Activated T-cell treated with anti-CD3 and anti-CD28 coated beads for 4 hours (primary cell): ENCODE results near the gene PLSCR4.
A peak's percentile ranks its signal among the peaks of the same experiment; 100 is the strongest.
"Not testable (repeated sequence)": the region's sequence is repeated elsewhere in the genome, so short reads cannot be mapped to it uniquely, and the experiment has no call there.

Source experiments
- DNase-seq: peaks from one replicate; pipeline ENCODE4 v3.0.0-alpha.2; 2020

Gene PLSCR4

GRCh38 chr3:146246526-146246925 lies 4.4 kb downstream of the PLSCR4 start:
- DNase-seq: no peak

- no peak for DNase-seq
Measured at GRCh38 chr3:146243559-146243958, 7.3 kb downstream of the PLSCR4 start.

- no peak for DNase-seq
Measured at GRCh38 chr3:146241523-146242240, 9.2 kb downstream of the PLSCR4 start.

GRCh38 chr3:146233487-146233886 lies 17.4 kb downstream of the PLSCR4 start:
- no peak for DNase-seq

GRCh38 chr3:146227486-146227885 lies 23.4 kb downstream of the PLSCR4 start:
- DNase-seq: no peak

- DNase-seq: no peak
Measured at GRCh38 chr3:146226881-146227280, 24.0 kb downstream of the PLSCR4 start.

- not testable (repeated sequence) for DNase-seq
Measured at GRCh38 chr3:146225458-146225857, 25.4 kb downstream of the PLSCR4 start.

- no peak for DNase-seq
Measured at GRCh38 chr3:146223401-146224373, 27.2 kb downstream of the PLSCR4 start.

GRCh38 chr3:146222204-146223046 lies 28.5 kb downstream of the PLSCR4 start:
- DNase-seq: no peak

- no peak for DNase-seq
Measured at GRCh38 chr3:146221276-146221675, 29.6 kb downstream of the PLSCR4 start.

- DNase-seq: peak; percentile 21
Measured at GRCh38 chr3:146218880-146219866, 31.7 kb downstream of the PLSCR4 start.

- DNase-seq: no peak
Measured at GRCh38 chr3:146217324-146217723, 33.6 kb downstream of the PLSCR4 start.

- DNase-seq: no peak
Measured at GRCh38 chr3:146214493-146214892, 36.4 kb downstream of the PLSCR4 start.

- no peak for DNase-seq
Measured at GRCh38 chr3:146209371-146209770, 41.5 kb downstream of the PLSCR4 start.

GRCh38 chr3:146203776-146204175 lies 47.1 kb downstream of the PLSCR4 start:
- DNase-seq: no peak

- no peak for DNase-seq
Measured at GRCh38 chr3:146200461-146201220, 50.3 kb downstream of the PLSCR4 start.

- DNase-seq: no peak
Measured at GRCh38 chr3:146199762-146200161, 51.1 kb downstream of the PLSCR4 start.

- no peak for DNase-seq
Measured at GRCh38 chr3:146196789-146197188, 54.1 kb downstream of the PLSCR4 start.

- DNase-seq: no peak
Measured at GRCh38 chr3:146195605-146196004, 55.3 kb downstream of the PLSCR4 start.

- no peak for DNase-seq
Measured at GRCh38 chr3:146195030-146195429, 55.9 kb downstream of the PLSCR4 start.

GRCh38 chr3:146191051-146191450 lies 59.9 kb downstream of the PLSCR4 start:
- no peak for DNase-seq
